MV-4-11 (cell line): Measurements from ENCODE around the gene KLHL17.
"Not testable (repeated sequence)": the region's sequence is repeated elsewhere in the genome, so short reads cannot be mapped to it uniquely, and the experiment has no call there.

Experiments
- DNase-seq: peaks from one replicate; lab custom pipeline; 2025; lab: John Stamatoyannopoulos, UW

The KLHL17 gene

GRCh38 chr1:970242-970972 lies 10.0 kb downstream of the KLHL17 start:
- no peak for DNase-seq

- DNase-seq = no peak
These were observed 10.8 kb downstream of the KLHL17 start for GRCh38 chr1:970973-971730.

GRCh38 chr1:971751-972506 lies 11.5 kb downstream of the KLHL17 start:
- DNase-seq = no peak

- no peak for DNase-seq
These were observed 12.5 kb downstream of the KLHL17 start for GRCh38 chr1:972726-973458.

GRCh38 chr1:973459-974292 lies 13.3 kb downstream of the KLHL17 start:
- no peak for DNase-seq

- no peak for DNase-seq
These were observed 13.9 kb downstream of the KLHL17 start for GRCh38 chr1:974293-974640.

GRCh38 chr1:974687-975328 lies 14.4 kb downstream of the KLHL17 start:
- DNase-seq = no peak

- no peak for DNase-seq
These were observed 15.0 kb downstream of the KLHL17 start for GRCh38 chr1:975365-975764.

- DNase-seq = peak; percentile 57
These were observed 15.7 kb downstream of the KLHL17 start for GRCh38 chr1:975896-976683.

GRCh38 chr1:976791-977190 lies 16.4 kb downstream of the KLHL17 start:
- not testable (repeated sequence) for DNase-seq

GRCh38 chr1:978069-978834 lies 17.9 kb downstream of the KLHL17 start:
- DNase-seq = no peak

GRCh38 chr1:978835-979743 lies 18.7 kb downstream of the KLHL17 start:
- DNase-seq = no peak

GRCh38 chr1:979744-980072 lies 19.3 kb downstream of the KLHL17 start:
- DNase-seq = no peak

GRCh38 chr1:980137-980571 lies 19.8 kb downstream of the KLHL17 start:
- no peak for DNase-seq

- DNase-seq = no peak
These were observed 20.4 kb downstream of the KLHL17 start for GRCh38 chr1:980602-981395.

GRCh38 chr1:981491-981954 lies 21.1 kb downstream of the KLHL17 start:
- no peak for DNase-seq

- DNase-seq = no peak
These were observed 21.7 kb downstream of the KLHL17 start, which contains the start of gene PERM1 for GRCh38 chr1:981955-982558. Gene PERM1 (minus strand): TSS chr1:982093. CDS start chr1:981029, 1,064 bp downstream.
